Measurements from ENCODE around the gene HM13. TPM values are rescaled to one million over a fixed set of nuclear protein-coding genes. Genes with fewer than 3 reads are reported as not detected.

Gene HM13
- polyA plus RNA-seq, 2 of the 4 experiments (the other 2 are of a cell fraction), result 164 to 178 TPM

- POLR2A ChIA-PET, result interaction anchor here (1.1 to 3.9 kb wide), 5 partner anchors 8 to 24 kb away, joined by 3 to 101 read pairs (median 24); partner anchors contain the start of gene ID1
- no peak for FAIRE-seq
Measured at GRCh38 chr20:31596831-31597480, 82.7 kb downstream of the HM13 start.

DNA sequence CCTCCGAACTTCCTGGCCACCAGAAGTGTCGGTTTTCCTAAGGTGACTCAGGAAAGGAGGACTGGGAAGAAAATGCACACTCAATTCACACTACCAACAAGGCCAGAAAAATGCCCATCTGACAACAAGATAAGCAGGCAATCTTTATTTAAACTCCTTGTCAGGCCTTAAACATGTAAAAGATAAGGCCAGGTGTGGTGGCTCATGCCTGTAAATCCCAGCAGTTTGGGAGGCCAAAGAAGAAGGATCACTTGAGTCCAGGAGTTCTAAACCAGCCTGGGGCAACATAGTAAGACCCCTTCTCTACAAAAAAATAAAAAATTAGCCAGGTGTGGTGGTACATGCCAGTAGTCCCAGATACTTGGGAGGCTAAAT is 83.2 kb downstream of the HM13 start:
- Histone ChIP-seq H3K4me3 (no peak overlapping the region), H3K9me3 (no peaks in the 10 kb centered on the region), H3K4me2 (peak overlapping the region; percentile 95; the same call in 1 of the 3 replicates), H3K4me1 (peaks cover 46% of the 10 kb centered on the region), H3K27ac (peak overlapping the region; percentile 98)
- TF ChIP-seq TP53 (CRISPR knock-in tag; IDR thresholded peaks at IDR 0.05) (no peak), RFX5 (IDR thresholded peaks at IDR 0.05) (no peak), RNF2 (IDR thresholded peaks at IDR 0.05; ENCODE audit: borderline replicate concordance, low read depth) (no peak), CTCF (IDR thresholded peaks at IDR 0.05) (no peak), PHF8 (IDR thresholded peaks at IDR 0.05; ENCODE audit: borderline replicate concordance, low read depth) (no peak), MAZ (IDR thresholded peaks at IDR 0.05; ENCODE audit: borderline replicate concordance, low read depth, low read length) (no peak), KDM1A (IDR thresholded peaks at IDR 0.05; ENCODE audit: low read depth) (no peak), MYC (IDR thresholded peaks at IDR 0.05; ENCODE audit: borderline replicate concordance, low read length) (no peak), JUNB (IDR thresholded peaks at IDR 0.05) (no peak)
- TF ChIP-seq, protein P1, sequence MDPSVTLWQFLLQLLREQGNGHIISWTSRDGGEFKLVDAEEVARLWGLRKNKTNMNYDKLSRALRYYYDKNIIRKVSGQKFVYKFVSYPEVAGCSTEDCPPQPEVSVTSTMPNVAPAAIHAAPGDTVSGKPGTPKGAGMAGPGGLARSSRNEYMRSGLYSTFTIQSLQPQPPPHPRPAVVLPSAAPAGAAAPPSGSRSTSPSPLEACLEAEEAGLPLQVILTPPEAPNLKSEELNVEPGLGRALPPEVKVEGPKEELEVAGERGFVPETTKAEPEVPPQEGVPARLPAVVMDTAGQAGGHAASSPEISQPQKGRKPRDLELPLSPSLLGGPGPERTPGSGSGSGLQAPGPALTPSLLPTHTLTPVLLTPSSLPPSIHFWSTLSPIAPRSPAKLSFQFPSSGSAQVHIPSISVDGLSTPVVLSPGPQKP (IDR thresholded peaks at IDR 0.05; ENCODE audit: low read depth, low read length), result no peak
- no peak for FAIRE-seq
- WGBS (ENCODE audit: missing lambda C conversion rate), result 86% methylated on average over 2 of the region's 2 CpGs
- no peak for DNase-seq (ENCODE audit: low read depth in 1 of 2, low spot score in 1 of 2)
- POLR2A ChIA-PET, result interaction anchor here (1.1 to 3.9 kb wide), 4 partner anchors 7 to 24 kb away, joined by 3 to 101 read pairs (median 31); partner anchors contain the start of gene ID1
- CTCF ChIA-PET, result interaction anchor here (3.4 to 25.0 kb wide), 4 partner anchors 10 to 43 kb away, joined by 19 to 966 read pairs (median 492); a partner anchor contains a TSS
- no peak for ATAC-seq

More at GRCh38 chr20:31596831-31597480, 82.7 kb downstream of the HM13 start:
- CTCF ChIA-PET, result interaction anchor here (2.7 to 25.0 kb wide), 5 partner anchors 7 to 42 kb away, joined by 14 to 966 read pairs (median 80); partner anchors contain the start of gene ID1
- Histone ChIP-seq H3K4me1 (peaks cover 42% of the 10 kb centered on the region), H3K27ac (peak overlapping the region; percentile 98), H3K4me2 (peak overlapping the region; percentile 95), H3K4me3 (peak overlapping the region; percentile 2; the same call in 1 of the 3 replicates), H3K9me3 (no peaks in the 10 kb centered on the region)
- ATAC-seq, result no peak
- WGBS (ENCODE audit: missing lambda C conversion rate), result 51% methylated on average over 4 of the region's 4 CpGs
- TF ChIP-seq, protein P1 (IDR thresholded peaks at IDR 0.05; ENCODE audit: low read depth, low read length), result no peak
- TF ChIP-seq CHD4 (IDR thresholded peaks at IDR 0.05; ENCODE audit: borderline replicate concordance) (peak; percentile 73; the same call in 1 of the 2 replicates), RCOR1 (IDR thresholded peaks at IDR 0.05; ENCODE audit: low read depth, low read length) (0 out of 2 replicates have a peak, but pooled peaks have one; percentile 53), HOXB13 (CRISPR knock-in tag; IDR thresholded peaks at IDR 0.05; ENCODE audit: low read depth) (peak; percentile 15; the same call in 1 of the 2 replicates), HDAC2 (IDR thresholded peaks at IDR 0.05) (peak; percentile 87), BHLHE40 (IDR thresholded peaks at IDR 0.05; ENCODE audit: low read depth, low read length) (no peak), KDM1A (IDR thresholded peaks at IDR 0.05; ENCODE audit: low read depth) (peak; percentile 99), RARB (CRISPR knock-in tag; IDR thresholded peaks at IDR 0.05) (0 out of 2 replicates have a peak, but pooled peaks have one; percentile 33)
- no peak for DNase-seq (ENCODE audit: low read depth in 1 of 2, low spot score in 1 of 2)

DNA sequence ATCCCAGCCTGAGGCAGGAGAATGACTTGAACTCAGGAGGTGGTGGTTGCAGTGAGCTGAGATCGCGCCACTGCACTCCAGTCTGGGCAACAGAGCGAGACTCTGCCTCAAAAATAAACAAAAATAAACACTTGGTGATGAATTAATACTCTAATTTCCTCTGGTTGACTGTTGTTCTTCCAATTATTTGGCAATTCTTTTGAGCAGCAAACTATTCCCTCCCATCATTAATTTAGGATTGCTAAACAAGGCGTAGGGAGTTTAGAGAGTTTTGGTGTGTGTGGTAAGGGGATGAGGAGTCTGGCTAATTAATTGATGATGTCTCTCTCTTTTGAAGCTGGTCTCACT is 88.2 kb downstream of the HM13 start:
- Histone ChIP-seq H3K4me3 (no peak overlapping the region), H3K27ac (peak overlapping the region; percentile 97 to 98), H3K9me3 (no peaks in the 10 kb centered on the region), H3K4me1 (peaks cover 29% of the 10 kb centered on the region), H3K4me2 (peak overlapping the region; percentile 94)
- CTCF ChIA-PET, result interaction anchor here (1.5 to 25.0 kb wide), 6 partner anchors 7 to 48 kb away, joined by 3 to 966 read pairs (median 38); a partner anchor contains a TSS
- POLR2A ChIA-PET, result interaction anchor here (0.8 to 8.1 kb wide), 6 partner anchors 9 to 40 kb away, joined by 4 to 265 read pairs (median 142); no protein-coding TSS in a partner anchor
- no peak for ATAC-seq
- no peak for FAIRE-seq
- no peak for DNase-seq (ENCODE audit: low read depth in 1 of 2, low spot score in 1 of 2)
- TF ChIP-seq FOXS1 (CRISPR knock-in tag; IDR thresholded peaks at IDR 0.05), result no peak
- TF ChIP-seq MAZ (IDR thresholded peaks at IDR 0.05; ENCODE audit: borderline replicate concordance, low read depth, low read length), result no peak
- WGBS (ENCODE audit: missing lambda C conversion rate), result 35% methylated on average over 4 of the region's 4 CpGs

Measured in A549 (cell line).